Adrenal gland (tissue), 12 donors: ENCODE data around the gene PLXNC1. TPM values are rescaled to one million over a fixed set of nuclear protein-coding genes. Genes with fewer than 3 reads are reported as not detected.
"Not testable (repeated sequence)": the region's sequence is repeated elsewhere in the genome, so short reads cannot be mapped to it uniquely, and the experiment has no call there.

Experiments used
- DNase-seq, 7 donors: peaks; one replicate each; pipeline ENCODE4 v3.0.0-alpha.2; 2019 to 2020
- H3K27ac ChIP-seq, 5 donors: fragments of 200-600 bp; sonication (generic) in 4 of 5; 1 replicate in 3 of 5; 2 replicates in 2 of 5; pipeline versions ENCODE4 v1.5.1 to v1.8.0; 2016 to 2020; ENCODE audit warnings: mild to moderate bottlenecking in 1 of 5
- H3K27me3 ChIP-seq: fragments of 200-600 bp; 2 replicates; pipeline ENCODE4 v1.8.0; 2021
- H3K36me3 ChIP-seq, 2 donors: fragments of 200-600 bp; replicated peaks in 1 of 2; 1 replicate in 1 of 2; 2 replicates in 1 of 2; pipeline versions ENCODE4 v1.5.1 to v1.8.0; 2018 to 2022
- H3K4me1 ChIP-seq, 2 donors: fragments of 200-600 bp; replicated peaks in 1 of 2; 1 replicate in 1 of 2; 2 replicates in 1 of 2; pipeline versions ENCODE4 v1.5.1 to v1.8.0; 2018 to 2021
- H3K4me3 ChIP-seq, 4 donors: fragments of 200-600 bp; sonication (generic) in 3 of 4; one replicate each; pipeline ENCODE4 v1.5.1; 2016 to 2018
- H3K9me3 ChIP-seq, 3 donors: fragments of 200-600 bp; sonication (generic) in 1 of 3; replicated peaks in 1 of 3; 1 replicate in 2 of 3; 2 replicates in 1 of 3; pipeline versions ENCODE4 v1.5.1 to v1.8.0; 2016 to 2021
- CTCF ChIP-seq, 6 experiments: fragments of 450-650 bp in 4 of 6; fragments of 200-600 bp in 2 of 6; sonication (generic) in 1 of 6; IDR thresholded peaks; 1 replicate in 5 of 6; 2 replicates in 1 of 6; pipeline versions ENCODE4 v1.5.1 to v1.8.0; 2016 to 2021; ENCODE audit warnings: antibody characterized with exemption in 6 of 6, mild to moderate bottlenecking in 2 of 6, moderate library complexity in 1 of 6
- POLR2A ChIP-seq, 2 donors: fragments of 450-650 bp; IDR thresholded peaks; one replicate each; pipeline ENCODE4 v1.6.1; 2017; ENCODE audit warnings: antibody characterized with exemption in 2 of 2, mild to moderate bottlenecking in 2 of 2, moderate library complexity in 1 of 2
- WGBS, 4 donors: extraction: QIAGEN DNeasy Blood & Tissue Kit in 2 of 4; methylation state at CpG; one replicate each; pipeline versions ENCODE4 v1.1.5 to v1.1.7; 2013 to 2017; 5-methylcytosine and 5-hydroxymethylcytosine counted together
- intact Hi-C, 2 donors: fragments of 100-400 bp; cut with DNase I; formaldehyde crosslinking; loops; one replicate each; pipeline versions ENCODE4 v1.14.1 to v1.15.0; 2022 to 2023
- polyA plus RNA-seq, 3 donors: library from polyadenylated mRNA; stranded (reverse); fragments of 200-250 nt in 2 of 3; fragments of 350-450 nt in 1 of 3; fragmentation: Illumina TruSeq in 1 of 3; extraction: RNeasy Lipid Tissue Mini Kit (QIAGEN cat#74804) in 1 of 3; gene quantifications; one replicate each; pipeline ENCODE4 v1.2.3, GENCODE V29; 2013 to 2014
- total RNA-seq, 9 donors: library from RNA; depleted of rRNA in 4 of 9; stranded (reverse); fragments of >200 nt in 4 of 9; fragments of 120-200 nt in 1 of 9; fragmentation: NEBNext Ultra II Directional in 1 of 9; extraction: Animal tissue kit (Norgen Biotek cat#: 25700) in 1 of 9; gene quantifications; one replicate each; pipeline versions ENCODE4 v1.1.0 to v1.2.4, GENCODE V29; 2013 to 2023
- donor health status: healthy with polysubstance abuse.
- donor health status: Bipolar disorder and iron deficiency.
- donor health status: DM: yes; HTN: yes; CAD: no.
- donor health status: DM: no; HTN: no; CAD: no.
- donor health status: DM: no; HTN: no; CAD: no.
- donor health status: DM: yes; HTN: yes; CAD: no.

Gene PLXNC1
- total and polyA plus RNA-seq, 12 donors, result 2.5 to 23.4 (median 12.3) TPM

- DNase-seq, result no peak
- peaks cover 0 to 10% of the 10 kb centered on the region in 2 donors for H3K4me1 ChIP-seq
- WGBS, 4 donors, result 86 to 90% (median 87%) methylated on average over 5 of the region's 5 CpGs
- no peaks in the 10 kb centered on the region for H3K9me3 ChIP-seq
- peaks cover 0 to 6% of the 10 kb centered on the region in 2 donors for H3K36me3 ChIP-seq
- intact Hi-C loops, result no loop called here
- H3K4me3 ChIP-seq, result no peak overlapping the region
- TF ChIP-seq POLR2A (IDR thresholded peaks at IDR 0.05) (no peak), CTCF (IDR thresholded peaks at IDR 0.05) (no peak)
- no peak overlapping the region for H3K27ac ChIP-seq
- no peaks in the 10 kb centered on the region for H3K27me3 ChIP-seq
Observed at GRCh38 chr12:94309373-94309772, 161.0 kb downstream of the PLXNC1 start.

- Histone ChIP-seq H3K27ac (no peak overlapping the region), H3K4me3 (no peak overlapping the region), H3K27me3 (no peaks in the 10 kb centered on the region), H3K36me3 (no peaks in the 10 kb centered on the region), H3K4me1 (peaks cover 0 to 10% of the 10 kb centered on the region in 2 donors), H3K9me3 (no peaks in the 10 kb centered on the region)
- 95 to 100% (median 98%) methylated on average over 1 of the region's 1 CpG for WGBS, 4 donors
- DNase-seq, result no peak
- TF ChIP-seq CTCF (IDR thresholded peaks at IDR 0.05) (no peak), POLR2A (IDR thresholded peaks at IDR 0.05) (no peak)
- intact Hi-C loops, result no loop called here
Observed at GRCh38 chr12:94312378-94312777, 164.0 kb downstream of the PLXNC1 start.

- H3K27ac ChIP-seq, intact Hi-C loops, H3K27me3 ChIP-seq, H3K9me3 ChIP-seq, H3K4me3 ChIP-seq, H3K36me3 ChIP-seq, DNase-seq, H3K4me1 ChIP-seq: not testable (repeated sequence)
- WGBS, 4 donors, result 88 to 100% (median 98%) methylated on average over 2 of the region's 2 CpGs
Observed at GRCh38 chr12:94316600-94316999, 168.2 kb downstream of the PLXNC1 start.

- H3K4me3 ChIP-seq, result no peak overlapping the region
- 56 to 76% (median 62%) methylated on average over 1 of the region's 1 CpG for WGBS, 4 donors
- DNase-seq, result no peak
- H3K9me3 ChIP-seq, result no peaks in the 10 kb centered on the region
- H3K27me3 ChIP-seq, result no peaks in the 10 kb centered on the region
- TF ChIP-seq CTCF (IDR thresholded peaks at IDR 0.05), result no peak
- no peak for TF ChIP-seq POLR2A (IDR thresholded peaks at IDR 0.05)
- intact Hi-C loops, result no loop called here
- H3K27ac ChIP-seq, result no peak overlapping the region
- no peaks in the 10 kb centered on the region for H3K36me3 ChIP-seq
- no peaks in the 10 kb centered on the region for H3K4me1 ChIP-seq
Observed at GRCh38 chr12:94318181-94318580, 169.8 kb downstream of the PLXNC1 start.

- Histone ChIP-seq H3K27me3 (no peaks in the 10 kb centered on the region), H3K4me1 (no peaks in the 10 kb centered on the region), H3K9me3 (no peaks in the 10 kb centered on the region), H3K36me3 (no peaks in the 10 kb centered on the region), H3K27ac (no peak overlapping the region), H3K4me3 (no peak overlapping the region)
- intact Hi-C loops, result no loop called here
- TF ChIP-seq POLR2A (IDR thresholded peaks at IDR 0.05) (no peak), CTCF (IDR thresholded peaks at IDR 0.05) (no peak)
- no peak for DNase-seq
Observed at GRCh38 chr12:94320109-94320508, 171.7 kb downstream of the PLXNC1 start.
